ENCODE measurements around the gene ZDHHC14.

- peak; percentile 29 for TF ChIP-seq EZH2 (IDR thresholded peaks at IDR 0.05; ENCODE audit: low read depth, unreplicated experiment)
- TF ChIP-seq POLR2AphosphoS5 (IDR thresholded peaks at IDR 0.05; ENCODE audit: low read depth), result peak; percentile 43; the same call in 1 of the 2 replicates
- TF ChIP-seq, protein P1, sequence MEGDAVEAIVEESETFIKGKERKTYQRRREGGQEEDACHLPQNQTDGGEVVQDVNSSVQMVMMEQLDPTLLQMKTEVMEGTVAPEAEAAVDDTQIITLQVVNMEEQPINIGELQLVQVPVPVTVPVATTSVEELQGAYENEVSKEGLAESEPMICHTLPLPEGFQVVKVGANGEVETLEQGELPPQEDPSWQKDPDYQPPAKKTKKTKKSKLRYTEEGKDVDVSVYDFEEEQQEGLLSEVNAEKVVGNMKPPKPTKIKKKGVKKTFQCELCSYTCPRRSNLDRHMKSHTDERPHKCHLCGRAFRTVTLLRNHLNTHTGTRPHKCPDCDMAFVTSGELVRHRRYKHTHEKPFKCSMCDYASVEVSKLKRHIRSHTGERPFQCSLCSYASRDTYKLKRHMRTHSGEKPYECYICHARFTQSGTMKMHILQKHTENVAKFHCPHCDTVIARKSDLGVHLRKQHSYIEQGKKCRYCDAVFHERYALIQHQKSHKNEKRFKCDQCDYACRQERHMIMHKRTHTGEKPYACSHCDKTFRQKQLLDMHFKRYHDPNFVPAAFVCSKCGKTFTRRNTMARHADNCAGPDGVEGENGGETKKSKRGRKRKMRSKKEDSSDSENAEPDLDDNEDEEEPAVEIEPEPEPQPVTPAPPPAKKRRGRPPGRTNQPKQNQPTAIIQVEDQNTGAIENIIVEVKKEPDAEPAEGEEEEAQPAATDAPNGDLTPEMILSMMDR (conservative IDR thresholded peaks at IDR 0.05; ENCODE audit: low read depth in 2 of 2), result no peak
- TF ChIP-seq EZH2phosphoT487 (IDR thresholded peaks at IDR 0.05; ENCODE audit: unreplicated experiment), result no peak
- TF ChIP-seq ETS1 (IDR thresholded peaks at IDR 0.05), result no peak
- TF ChIP-seq REST (IDR thresholded peaks at IDR 0.05; ENCODE audit: unreplicated experiment), result no peak
- TF ChIP-seq CREB1 (CRISPR knock-in tag; IDR thresholded peaks at IDR 0.05; ENCODE audit: low read depth), result no peak
- TF ChIP-seq ZNF331 (CRISPR knock-in tag; IDR thresholded peaks at IDR 0.05; ENCODE audit: low read depth), result no peak
- no peak for TF ChIP-seq JUNB (IDR thresholded peaks at IDR 0.05; ENCODE audit: unreplicated experiment)
- TF ChIP-seq STAT1 (IDR thresholded peaks at IDR 0.05; ENCODE audit: unreplicated experiment), result no peak
- no peak for TF ChIP-seq NANOG (IDR thresholded peaks at IDR 0.05; ENCODE audit: borderline replicate concordance)
- no peak for TF ChIP-seq ZNF114 (CRISPR knock-in tag; IDR thresholded peaks at IDR 0.05)
- no peak for TF ChIP-seq ZNF462 (CRISPR knock-in tag; IDR thresholded peaks at IDR 0.05)
Measured at GRCh38 chr6:157380779-157381561, at the start of gene ZDHHC14.
